ENCODE data around the gene SMIM43.
"Not testable (repeated sequence)": the region's sequence is repeated elsewhere in the genome, so short reads cannot be mapped to it uniquely, and the experiment has no call there.

The SMIM43 gene

DNA sequence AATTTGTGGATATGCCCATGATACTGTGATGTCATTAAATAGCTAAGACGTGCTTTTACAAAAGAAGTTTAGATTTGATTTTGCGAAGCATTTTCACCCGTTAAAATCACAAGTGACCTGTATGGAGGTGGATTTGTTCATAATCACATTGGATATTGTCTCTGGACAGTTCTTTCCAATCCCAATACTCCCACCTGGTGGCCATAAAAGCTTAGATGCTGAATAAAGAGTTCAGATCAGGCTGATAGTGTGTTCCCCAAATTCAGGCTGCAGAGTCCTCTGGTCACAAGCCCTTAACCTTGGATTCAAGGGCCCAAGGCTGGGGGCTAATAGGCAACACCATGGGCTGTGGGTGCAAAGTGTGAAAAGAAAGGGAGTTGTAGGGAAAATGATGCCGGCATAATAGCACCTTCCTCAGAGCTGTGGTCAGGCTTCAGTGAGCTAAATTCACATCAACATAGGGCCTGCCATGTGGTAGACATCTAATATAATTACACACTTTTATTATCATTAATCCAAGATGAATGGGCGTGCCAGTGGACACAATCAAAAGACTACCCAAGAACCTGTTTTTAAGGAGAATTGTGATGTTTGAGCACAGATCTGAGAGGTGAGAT lies 28.1 kb downstream of the SMIM43 start:
- DNase-seq (ENCODE audit: low spot score): peak; percentile 65

DNA sequence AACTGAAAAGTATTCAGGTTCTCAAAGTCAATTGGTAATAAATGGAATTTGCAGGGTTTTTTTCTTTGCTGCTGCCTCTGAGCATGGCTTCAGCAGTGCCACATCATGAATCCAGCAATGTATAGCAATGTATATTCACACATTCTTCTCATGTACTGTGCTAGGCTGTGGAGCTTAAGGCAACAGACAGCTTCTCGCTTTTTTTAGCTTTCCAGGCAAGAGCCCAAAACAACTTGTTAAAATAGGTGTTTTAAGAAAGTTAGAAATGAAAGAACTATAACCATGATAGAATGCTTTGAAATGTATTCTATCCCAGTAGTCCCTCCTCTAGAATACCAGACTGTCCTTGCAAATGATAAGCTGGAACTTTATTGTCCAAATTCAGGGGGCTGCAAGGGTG lies 30.4 kb downstream of the SMIM43 start:
- no peak for DNase-seq (ENCODE audit: low spot score)

DNA sequence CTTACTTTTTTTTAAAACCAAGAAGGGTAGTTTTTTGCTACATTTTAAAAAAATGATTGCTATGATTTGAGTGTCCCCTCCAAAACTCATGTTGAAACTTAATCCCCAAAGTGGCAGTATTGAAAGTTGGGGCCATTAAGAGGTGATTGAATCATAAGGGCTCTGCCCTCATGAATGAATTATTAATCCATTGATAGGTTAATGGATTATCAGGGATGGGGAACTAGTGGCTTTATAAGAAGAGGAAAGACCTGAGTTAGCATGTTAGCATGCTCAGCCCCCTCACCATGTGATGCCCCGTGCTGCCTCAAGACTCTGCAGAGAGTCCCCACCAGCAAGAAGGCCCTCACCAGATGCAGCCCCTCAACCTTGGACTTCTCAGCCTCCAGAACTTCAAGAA lies 31.0 kb downstream of the SMIM43 start:
- no peak for DNase-seq (ENCODE audit: low spot score)

DNA sequence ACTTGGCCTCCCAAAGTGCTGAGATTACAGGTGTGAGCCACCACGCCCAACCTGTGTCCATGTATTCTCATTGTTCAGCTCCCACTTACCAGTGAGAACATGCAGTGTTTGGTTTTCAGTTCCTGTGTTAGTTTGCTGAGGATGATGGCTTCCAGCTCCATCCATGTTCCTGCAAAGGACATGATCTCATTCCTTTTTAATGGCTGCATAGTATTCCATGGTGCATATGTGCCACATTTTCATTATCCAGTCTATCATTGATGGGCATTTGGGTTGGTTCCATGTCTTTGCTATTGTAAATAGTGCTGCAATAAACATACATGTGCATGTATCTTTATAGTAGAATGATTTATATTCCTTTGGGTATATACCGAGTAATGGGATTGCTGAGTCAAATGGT lies 35.2 kb downstream of the SMIM43 start:
- not testable (repeated sequence) for DNase-seq (ENCODE audit: low spot score)

DNA sequence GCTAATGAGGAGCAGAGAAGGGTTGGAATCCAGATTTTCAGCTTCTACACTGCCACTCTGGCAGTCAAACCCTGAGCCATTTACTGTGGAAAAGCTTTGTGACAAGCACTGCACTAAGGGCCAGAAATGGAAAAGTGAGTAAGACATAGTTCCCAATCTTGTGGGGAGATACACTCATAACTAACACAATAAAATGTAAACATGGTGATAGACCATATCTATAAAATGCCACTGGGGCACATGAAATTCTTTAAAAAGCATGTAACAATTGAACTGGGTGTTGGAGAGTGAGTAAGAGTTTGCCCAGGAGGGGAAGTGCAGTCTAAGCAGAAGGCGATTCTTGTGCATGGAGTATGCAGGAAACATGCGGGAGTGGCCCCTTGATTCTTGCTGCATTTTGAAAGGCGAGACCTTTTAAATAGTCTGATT lies 36.2 kb downstream of the SMIM43 start:
- DNase-seq (ENCODE audit: low spot score): peak; percentile 67

DNA sequence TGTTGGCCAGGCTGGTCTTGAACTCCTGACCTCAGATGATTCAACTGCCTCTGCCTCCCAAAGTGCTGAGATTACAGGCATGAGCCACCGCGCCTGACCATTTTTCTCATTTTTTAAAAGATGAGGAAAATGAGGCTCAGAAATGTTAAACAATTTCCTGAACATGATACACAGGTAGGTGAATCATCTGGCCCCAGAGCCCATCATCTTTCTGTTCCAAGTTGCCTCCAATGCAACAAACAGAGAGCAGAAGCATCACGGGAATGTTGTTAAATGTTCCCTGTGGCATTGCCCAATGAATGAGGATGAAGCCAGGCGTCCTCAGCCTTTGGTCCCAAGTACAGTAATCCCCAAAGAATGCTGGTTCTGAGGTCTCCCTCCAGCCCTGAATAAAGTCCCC lies 36.9 kb downstream of the SMIM43 start:
- DNase-seq (ENCODE audit: low spot score): peak; percentile 87

DNA sequence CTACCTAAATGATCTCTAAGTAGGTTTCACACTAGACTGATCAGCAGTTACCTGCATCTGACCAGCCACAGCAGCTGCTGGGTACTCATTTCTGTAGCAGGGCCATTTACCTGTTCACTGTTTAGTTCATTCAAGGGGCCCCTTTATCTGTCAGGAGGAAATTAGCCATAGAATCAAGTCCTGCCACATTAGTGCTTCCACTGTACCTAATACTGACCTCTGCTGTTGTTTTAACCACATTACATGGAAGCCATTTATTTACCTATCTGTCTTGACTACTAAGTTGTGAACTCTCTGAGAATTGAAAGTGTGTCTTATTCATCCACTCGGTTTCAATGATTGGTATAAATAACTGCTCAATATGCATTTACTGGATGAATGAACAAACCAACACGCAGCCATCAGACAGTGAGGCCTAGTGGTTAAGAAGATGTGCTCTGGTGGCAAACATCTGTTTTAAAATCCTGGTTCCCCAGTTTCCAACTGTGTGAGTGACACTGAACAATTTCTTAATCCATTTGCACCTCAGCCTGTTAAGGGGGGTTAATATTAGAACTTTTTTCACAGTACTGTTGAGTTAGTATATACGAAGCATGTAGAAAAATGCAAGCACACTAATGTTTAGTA lies 38.2 kb downstream of the SMIM43 start:
- DNase-seq (ENCODE audit: low spot score): peak; percentile 45

DNA sequence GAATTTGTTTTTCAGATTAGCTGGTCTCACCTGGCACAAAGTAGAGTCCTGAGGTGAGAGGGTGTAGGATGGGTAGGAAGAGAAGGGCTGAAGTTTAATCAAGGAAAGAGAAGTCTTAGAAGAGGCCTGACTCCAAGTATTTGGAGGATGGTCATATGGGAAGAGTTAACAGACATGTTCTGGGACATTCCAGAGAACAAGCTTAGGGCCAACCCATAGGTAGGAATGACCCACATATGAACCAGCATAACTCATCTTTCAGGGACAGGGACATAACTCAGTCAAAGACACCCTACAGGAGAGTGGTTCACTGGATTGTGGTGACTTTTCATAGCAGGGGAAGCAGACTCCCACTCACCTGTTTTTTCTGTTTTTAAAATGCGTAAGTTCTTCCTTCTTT lies 40.3 kb downstream of the SMIM43 start:
- DNase-seq (ENCODE audit: low spot score): no peak

DNA sequence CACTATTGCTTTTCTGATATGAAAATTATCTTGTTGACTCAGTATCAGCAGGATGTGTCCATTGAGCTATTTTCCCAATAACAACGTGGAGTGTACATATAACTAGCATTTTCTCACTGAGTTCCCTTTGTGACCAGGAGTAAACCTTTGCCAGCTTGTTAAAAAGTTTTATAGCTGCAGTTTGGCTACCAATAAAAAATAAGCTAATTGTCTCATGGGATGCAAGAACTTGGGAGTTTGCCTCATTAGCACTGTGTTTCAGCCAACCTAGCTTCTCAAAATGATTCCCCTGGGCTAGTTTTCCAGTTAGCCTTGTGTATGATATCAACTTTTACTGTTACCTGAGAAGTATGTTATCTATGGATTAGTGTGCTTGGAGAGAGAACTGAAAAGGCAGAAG lies 43.3 kb downstream of the SMIM43 start:
- no peak for DNase-seq (ENCODE audit: low spot score)

DNA sequence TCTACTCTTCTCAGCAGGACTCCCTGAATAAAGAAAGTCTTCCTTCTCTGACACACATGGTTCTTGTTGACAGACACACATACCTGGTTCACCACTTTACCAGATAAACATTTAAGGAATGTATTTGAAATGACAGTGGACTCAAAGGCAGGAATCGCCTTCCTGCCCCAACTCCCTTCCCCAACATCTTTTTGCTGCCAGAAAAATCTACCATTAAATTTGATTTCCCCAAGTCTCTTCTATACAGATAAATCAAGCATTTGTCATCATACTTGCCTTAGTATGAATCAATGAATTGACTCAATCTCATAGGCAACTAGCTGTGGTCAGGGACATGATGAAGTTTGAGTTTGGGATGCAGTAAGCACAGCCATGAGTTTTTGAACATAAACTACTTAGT lies 44.9 kb downstream of the SMIM43 start:
- no peak for DNase-seq (ENCODE audit: low spot score)

DNA sequence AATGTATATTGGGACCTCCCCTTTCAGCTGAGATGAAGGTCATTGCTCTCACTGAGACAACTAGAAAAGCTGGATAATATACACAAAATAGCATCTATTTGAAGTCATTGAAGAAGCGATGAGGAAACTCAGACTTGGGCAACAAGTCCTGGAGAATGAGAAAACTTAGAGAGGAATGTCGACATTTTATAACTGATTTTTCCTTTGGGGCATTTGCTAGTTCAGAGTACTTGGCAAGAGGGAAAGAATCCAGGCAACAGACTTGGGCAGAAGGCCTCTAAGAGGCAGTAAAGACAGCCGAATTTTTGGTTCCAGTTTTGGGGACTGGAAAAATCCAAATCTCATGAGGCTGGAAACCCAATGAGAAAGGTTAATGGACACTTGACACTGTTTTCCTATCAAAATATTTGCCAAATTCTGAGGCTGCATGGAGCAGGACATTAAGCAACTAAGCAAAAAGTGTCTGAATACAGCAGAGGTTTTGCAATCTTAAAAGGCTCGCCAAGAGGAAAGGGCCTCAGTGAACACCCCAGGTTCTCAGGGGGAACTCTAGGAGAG lies 47.2 kb downstream of the SMIM43 start:
- DNase-seq (ENCODE audit: low spot score): no peak

DNA sequence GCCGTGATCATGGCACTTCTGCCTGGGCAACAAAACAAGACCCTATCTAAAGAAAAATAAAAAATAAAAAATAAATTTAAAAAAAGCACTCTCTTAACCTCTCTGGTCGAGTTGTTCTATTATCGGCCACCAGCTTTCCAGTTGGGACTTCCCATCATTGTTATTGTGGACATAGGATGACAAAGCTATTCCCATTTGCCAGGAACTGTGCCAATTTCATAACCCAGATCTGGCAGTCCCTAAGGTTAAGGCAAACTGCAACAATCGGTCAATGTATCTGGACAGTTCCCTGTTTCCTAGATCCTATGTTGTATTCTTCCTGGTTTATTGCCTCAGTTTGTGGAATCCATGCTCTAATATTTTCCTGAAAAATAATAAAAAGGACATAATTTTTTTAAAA lies 50.4 kb downstream of the SMIM43 start:
- DNase-seq (ENCODE audit: low spot score): no peak

DNA sequence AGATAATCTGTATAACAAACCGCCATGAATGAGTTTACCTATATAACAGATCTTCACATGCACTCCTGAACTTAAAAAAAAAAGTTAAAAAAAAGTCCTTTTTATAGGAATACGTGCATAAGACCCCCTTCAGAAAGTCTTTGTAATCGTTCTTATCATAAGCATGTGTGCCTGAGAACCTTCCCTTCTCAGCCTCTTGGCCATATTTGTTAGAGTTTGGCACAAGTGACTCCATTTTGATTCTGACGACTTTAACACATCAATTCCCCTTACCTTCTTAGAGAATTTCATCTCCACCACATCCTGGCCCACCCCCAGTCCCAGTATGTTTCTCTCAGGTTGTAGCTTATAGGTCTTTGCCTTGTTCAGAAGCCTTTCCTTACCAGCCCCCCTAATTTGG lies 52.2 kb downstream of the SMIM43 start:
- no peak for DNase-seq (ENCODE audit: low spot score)

DNA sequence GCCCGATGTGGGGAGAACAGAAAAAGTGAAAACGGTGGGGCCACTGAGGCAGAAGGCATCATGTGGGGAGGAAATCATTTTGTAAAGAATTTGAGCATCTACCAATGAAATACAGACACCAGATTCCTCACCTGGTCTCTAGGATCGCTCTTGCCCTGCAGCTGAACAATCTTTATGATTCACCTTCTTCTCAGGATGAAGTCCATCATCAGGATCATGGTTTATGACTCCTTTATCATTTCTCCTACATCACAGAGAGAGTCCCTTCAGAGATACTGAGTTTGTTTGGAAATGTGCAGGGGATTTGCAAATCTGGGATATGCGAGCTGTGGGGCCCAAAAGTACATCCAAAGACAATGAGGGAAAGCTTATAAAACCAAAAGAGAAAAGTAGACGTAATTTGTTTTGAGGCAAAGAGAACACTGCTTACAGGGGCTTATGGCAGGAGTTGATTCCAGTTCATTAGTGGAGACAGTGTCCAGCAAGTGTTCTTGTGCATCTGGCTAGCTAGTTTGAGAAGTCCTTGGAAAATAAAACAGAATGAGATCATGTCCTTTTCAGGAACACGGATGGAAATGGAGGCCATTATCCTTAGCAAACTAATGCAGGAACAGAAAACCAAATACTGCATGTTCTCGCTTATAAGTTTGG lies 52.8 kb downstream of the SMIM43 start:
- DNase-seq (ENCODE audit: low spot score): no peak

DNA sequence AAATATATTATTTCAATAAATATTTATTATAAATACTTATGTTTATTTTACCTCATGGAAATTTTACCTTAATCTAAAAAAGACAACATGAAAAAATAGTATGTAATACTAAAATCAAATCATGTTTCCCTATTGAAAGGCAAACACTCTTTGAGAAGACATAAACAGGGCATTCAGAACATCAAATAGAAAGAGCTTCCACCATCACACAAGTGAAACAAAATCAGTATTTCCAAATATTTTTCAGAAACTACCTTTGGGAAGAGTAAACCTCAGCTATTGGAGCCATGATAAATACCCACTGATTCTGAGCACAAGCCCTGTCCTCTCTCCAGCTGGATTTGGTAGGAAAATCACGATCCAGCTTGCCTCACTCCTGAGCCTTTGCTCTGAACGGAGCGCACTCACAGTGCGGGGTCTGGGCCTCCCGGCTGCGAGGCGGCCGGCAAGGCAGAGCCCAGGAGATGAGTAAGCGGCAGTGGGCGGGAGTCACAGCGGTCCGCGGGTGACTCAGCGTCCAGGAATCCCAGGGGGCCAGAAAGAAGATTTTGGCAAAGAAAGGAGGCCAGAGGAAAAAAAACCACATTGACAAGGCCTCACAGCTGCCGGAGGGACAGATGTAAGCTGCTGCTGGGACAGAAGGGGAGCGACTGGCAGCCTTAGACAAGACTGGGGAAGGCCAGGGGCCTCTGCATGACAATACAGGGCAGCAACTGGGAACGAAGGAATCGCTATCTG lies 53.5 kb downstream of the SMIM43 start:
- DNase-seq (ENCODE audit: low spot score): peak; percentile 96

DNA sequence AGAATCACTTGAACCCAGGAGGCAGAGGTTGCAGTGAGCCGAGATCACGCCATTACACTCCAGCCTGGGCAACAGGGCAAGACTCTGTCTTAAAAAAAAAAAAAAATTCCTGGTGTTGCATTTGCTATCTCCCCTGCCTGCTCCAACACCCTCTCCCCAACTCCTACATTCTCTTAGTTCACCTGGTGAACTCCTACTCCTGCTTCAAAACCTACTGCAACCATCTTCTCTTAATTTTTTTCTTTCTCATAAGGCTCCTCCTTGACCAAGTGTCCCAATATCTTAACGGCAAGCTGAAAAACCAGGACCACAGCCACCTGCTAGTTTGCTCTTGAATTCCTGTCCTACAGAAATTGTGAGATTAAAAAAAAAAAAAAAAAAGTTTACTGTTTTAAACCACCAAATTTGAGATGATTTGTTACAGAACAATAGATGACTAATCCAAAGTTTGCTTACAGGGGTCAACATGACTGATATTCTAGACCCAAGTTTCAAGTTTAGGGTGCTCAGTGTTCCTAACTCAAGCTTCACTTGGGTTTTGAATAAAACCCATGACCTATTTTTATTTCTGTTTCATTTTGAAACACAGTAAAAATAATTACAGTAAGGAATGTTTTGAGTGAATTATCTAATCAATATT lies 55.1 kb downstream of the SMIM43 start:
- DNase-seq (ENCODE audit: low spot score): no peak

Measured in AG08395 (cell line).